AG08395 (cell line): ENCODE results near the gene ADAP2.
"Not testable (repeated sequence)": the region's sequence is repeated elsewhere in the genome, so short reads cannot be mapped to it uniquely, and the experiment has no call there.

ENCODE experiments used
- DNase-seq: peaks from one replicate; pipeline ENCODE4 v3.0.0; 2012; ENCODE audit warnings: mixed read lengths, low spot score

Gene ADAP2

DNA sequence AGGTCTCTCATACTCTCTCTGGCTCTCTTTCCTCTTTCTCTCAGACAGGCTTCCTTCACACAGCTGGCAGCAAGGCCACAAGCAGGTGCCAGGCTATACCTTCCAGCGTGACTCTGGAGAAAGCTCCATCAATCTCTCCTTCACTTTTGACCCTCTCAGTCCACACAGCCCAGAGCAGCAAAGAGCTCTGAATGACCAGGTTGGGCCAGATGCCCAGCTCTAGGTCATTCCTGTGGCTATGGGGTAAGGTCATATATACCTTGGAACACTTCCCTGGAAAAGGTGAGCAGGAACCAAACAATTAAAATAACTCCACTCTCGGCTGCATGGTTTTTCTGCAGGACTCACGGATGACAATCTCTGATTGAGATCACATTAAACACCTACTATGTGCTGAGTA is 8.8 kb downstream of the ADAP2 start:
- no peak for DNase-seq

DNA sequence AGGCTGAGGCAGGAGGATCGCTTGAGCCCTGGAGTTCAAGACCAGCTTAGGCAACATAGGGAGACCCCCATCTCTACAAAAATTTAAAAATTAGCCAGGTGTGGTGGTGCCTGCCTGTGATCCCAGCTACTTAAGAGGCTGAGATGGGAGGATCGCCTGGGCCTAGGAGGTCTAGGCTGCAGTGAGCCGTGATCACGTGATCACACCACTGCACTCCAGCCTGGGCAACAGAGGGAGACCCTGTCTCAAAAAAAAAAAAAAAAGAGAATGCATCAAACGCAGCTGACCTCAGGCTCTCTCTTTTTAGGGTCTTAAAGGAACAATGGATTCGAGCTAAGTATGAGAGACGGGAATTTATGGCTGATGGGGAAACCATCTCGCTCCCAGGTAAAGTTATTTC is 9.8 kb downstream of the ADAP2 start:
- not testable (repeated sequence) for DNase-seq

DNA sequence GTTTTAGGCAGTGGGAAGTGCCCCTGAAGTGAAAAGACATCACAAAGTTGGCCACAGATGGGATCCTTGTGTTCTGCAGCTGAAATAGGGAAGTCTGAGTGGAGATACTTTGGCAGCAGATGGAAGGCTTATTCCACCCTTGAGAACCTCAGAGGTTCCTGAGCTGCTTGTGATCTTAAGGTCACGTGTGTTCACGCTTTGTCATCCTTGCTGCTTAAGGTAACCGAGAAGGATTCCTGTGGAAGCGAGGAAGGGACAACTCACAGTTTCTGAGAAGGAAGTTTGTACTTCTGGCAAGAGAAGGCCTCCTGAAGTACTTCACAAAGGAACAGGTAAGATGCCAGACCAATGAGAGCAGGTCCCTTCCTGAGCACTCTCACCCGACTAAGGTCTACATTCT is 12.2 kb downstream of the ADAP2 start:
- DNase-seq, result no peak

DNA sequence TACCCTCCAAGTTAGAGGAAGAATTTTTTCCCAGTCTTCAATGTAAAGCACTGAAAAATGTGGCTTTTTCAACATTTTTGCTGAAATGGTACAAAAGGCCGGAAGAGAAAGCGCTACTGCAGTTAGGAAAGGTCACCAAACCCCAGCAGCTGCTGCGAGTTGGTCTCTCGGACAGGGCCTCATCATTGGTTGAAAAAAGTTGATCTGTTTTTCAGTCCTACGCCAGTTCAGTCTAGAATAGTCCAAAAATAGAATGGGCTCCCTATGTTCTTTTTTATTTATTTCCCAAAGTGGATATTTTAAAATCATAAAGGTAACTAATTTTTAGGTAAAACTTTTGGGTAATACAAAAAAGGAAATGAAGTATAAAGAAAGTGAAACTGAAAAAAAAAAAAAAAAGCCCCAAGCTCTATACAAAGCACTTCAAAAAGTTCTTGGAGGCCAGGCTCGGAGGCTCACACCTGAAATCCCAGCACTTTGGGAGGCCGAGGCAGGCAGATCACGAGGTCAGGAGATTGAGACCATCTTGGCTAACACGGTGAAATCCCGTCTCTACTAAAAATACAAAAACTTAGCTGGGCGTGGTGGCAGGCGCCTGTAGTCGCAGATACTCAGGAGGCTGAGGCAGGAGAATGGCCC is 17.4 kb downstream of the ADAP2 start:
- DNase-seq, result no peak

DNA sequence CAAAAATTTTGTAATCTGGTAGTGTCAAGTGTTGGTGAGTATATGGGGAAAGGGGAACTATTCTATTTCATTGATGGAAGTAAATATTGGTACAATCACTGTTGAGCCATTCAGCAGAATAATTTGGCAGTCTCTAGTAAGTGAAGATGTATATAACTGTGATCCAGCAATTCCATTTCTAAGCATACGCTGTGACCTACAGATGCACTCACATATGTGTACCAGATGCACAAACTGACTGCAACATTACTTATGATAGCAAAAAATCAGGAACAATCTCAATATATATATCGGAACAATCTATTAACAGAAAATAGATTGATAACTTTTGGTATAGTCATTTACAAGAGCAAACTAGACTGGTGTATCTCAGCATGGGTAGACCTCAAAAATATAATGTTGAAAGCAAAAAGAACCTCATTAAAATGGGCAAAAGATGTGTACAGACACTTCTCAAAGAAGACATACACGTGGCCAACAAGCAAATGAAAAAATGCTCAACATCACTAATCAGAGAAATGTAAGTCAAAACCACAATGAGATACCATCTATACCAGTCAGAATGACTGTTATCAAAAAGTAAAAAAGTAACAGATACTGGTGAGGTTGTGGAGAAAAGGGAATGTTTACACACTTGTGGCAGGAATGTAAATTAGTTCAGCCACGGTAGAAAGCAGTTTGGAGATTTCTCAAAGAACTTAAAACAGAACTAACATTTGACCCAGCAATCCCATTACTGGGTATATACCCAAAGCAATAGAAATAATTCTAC is 20.7 kb downstream of the ADAP2 start:
- no peak for DNase-seq

DNA sequence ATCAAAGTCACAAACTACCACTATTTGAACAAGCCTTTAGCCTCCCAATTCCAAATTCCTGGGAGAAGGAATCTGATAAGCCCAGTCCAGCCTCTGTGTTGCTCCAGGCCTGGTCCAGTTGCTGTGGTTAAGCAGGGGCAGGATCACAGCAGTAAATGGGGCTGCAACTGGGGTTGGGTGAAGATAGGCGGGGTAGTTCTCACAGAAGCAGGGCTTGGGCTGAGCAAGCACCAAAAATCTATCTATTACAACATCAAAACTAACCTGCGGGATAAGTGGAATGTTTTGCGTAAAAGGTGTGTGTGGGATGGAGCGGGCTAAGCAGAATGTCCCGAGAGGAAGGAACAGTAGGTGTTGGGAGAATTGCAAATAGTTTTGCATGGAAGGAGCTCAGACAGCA is 26.1 kb downstream of the ADAP2 start:
- DNase-seq, result no peak

DNA sequence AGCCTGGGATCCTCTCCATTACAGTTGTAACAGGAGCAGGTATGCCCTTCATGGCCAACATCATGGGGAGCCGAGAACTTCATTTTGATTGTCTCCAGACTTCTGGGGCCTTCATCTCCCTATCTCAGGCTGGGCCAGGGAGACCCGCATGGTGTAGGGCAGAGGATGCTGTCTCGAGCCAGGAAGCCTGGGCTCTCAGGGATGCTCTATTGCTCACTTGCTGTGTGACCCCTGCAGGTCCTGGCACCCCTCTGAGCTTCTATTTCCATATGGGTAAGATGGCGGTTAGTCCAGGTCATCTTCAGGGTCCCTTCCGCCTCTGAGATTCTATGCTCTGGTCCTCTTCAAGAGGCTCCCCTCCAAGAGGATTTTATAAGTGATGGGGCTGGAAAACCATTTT is 28.4 kb downstream of the ADAP2 start:
- no peak for DNase-seq

DNA sequence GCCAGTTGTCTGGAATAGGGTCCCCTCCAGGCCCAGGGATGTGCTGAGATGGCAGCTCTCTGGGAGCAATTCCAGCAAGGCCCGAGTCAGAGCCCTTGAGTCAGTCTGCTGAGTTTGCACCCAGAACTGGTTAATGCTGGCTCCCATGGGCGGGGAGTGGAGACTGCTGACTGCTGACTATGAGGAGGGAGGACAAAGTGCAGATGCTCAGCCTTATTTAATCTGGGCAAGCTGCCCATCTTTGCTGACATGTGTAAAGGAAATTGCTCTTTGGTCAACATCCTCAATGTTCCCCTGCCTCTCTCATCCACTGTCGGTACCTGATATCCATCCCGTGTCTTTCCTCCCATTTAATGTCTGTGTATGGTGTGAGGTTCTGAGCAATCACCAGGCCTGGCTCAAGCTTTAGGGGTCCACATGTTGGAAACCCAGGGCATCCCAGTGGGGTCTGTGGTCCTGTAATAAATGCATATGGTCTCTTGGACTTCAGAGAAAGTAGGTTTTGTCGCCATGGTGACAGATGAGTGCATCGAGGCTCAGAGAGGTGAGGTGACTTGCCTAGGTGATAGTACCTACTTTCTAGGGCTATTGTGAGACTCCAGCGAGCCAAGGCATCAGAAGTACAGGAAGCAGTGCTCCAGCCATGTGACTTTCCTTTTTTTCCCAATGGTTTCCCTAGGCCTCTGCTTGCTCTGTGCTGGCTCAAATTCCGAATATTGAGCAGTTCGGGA is 29.1 kb downstream of the ADAP2 start:
- peak; percentile 81 for DNase-seq

DNA sequence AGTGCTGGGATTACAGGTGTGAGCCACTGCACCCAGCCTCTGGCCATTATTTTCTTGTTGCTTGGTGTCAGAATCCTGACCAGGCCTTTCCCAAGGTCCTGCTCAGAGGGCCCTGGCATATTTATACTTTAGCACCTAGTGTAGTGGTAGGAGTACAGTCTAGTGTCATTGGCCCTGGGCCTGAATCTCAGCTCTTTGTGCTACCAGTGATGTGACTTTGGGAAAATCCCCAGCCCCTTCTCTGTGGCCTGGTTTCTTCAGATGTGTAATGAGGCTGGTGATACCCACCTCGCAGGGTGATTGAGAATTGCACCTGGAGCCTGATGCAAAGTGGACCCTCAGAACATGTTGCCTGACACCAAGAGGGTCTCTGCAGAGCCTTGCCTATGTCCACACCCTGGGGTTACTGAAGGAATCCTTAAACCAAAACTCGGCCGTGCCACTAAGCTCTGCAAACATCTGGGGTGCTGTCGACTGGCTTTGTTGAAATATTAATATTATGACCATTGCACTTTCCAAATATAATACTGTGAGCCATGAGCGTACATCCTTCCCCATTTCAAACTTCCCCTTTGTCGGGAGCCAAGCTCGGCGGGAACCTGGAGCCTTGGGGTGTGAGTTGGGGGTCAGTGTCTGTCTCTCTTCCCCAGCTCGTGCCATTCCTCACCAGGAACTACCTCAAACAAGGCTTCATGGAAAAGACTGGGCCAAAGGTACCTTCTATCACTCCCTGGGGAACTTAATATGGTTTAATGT is 31.1 kb downstream of the ADAP2 start:
- no peak for DNase-seq

DNA sequence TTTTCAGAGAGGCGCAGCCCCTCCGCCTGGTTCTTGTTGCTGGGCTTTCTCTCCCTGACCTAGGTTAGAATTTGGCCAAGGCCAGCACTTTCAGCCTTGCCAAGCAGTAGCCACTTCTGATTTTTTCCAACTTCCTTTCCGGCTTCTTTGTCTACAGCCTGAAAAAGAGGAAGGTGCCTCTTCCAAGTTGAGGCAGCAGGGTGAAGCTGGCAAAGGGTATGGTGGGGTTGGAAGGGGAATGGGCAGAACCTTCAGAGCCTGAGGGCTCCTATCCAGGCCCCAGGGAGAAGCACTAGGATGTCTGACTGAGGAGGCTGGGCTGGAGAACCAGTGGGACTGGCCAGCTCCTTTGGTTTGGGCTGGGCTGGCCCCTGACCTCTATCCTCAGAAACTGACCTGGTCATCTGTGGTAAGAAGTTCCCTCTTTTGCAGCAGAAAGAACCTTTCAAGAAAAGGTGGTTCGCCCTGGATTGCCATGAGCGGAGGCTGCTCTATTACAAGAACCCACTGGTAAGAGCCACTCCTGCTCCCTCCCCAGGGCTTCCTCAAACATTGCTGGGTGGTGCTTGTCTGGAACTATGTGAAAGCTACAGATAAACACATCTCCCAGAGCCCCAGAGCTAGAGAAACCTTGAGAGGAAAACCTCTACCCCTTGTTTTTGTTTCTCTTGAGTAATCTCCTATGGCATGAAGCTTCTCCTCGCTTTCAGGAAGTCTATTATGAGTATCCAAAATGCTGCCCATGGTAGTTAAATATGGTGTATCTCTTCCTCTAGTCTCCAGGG is 32.5 kb downstream of the ADAP2 start:
- no peak for DNase-seq

DNA sequence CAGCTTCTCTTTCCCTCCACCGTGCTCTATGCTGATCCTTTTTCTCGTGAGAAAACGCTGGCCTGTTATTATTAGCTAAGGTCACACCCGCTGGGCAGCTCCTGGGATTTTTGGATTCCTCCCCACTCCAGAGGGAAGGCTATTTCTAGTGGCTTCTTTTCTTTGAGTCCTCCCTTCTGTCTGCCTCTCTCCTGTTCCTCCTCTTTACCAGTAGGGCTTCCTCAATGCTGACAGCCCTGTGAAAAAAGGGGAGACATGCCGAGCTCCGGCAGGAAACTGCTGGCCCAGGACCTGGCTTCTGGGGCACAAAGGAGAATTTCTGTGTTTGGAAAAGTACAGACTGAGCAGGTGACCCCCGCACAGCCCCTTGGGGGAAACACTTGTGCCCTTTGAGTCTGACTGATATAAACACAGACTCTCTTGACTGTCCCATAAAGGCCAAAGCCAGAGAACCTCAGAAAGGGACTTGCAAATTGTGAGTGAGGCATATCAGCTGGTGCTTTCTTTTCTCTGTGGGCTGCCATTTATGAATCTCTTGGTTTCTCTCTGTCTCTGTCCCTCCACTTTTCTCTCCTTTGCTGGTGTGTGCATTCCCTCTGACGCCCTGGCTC is 35.1 kb downstream of the ADAP2 start:
- no peak for DNase-seq

DNA sequence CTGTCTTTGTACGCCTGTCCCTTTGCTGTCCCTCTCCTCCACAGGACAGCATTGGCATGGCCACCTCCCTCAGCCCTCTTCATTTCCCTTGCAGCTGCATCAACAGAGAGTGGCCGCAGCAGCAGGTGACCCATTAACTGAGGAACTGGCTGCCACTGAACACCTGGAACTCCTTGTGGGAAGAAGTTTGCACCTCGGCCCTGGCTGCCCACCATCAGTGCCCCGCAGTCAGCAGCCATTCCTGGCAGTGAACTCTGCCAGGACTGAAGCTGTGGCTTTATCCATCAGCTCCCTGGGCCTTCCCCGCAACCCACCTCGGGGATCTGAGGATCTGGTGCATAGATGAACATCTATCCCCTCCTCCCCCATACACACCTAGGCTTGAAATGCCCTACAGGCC is 36.0 kb downstream of the ADAP2 start:
- no peak for DNase-seq

DNA sequence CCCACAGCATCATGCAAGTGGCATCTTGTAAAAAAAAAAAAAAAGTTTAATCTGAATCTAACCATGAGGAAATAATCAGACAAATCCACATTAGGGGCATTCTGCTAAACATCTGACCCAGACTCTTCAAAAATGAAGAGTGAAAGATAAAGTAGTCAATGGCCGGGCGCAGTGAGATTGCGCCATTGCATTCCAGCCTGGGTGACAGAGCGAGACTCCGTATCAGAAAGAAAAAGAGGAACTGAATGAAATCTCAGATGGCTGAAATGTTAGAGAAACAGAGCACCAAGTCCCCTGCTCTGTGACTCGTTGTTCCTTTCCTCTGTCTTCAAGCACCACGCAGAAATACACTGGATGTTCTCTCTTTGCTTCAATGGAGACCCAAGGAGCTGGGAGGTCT is 36.4 kb downstream of the ADAP2 start:
- no peak for DNase-seq

DNA sequence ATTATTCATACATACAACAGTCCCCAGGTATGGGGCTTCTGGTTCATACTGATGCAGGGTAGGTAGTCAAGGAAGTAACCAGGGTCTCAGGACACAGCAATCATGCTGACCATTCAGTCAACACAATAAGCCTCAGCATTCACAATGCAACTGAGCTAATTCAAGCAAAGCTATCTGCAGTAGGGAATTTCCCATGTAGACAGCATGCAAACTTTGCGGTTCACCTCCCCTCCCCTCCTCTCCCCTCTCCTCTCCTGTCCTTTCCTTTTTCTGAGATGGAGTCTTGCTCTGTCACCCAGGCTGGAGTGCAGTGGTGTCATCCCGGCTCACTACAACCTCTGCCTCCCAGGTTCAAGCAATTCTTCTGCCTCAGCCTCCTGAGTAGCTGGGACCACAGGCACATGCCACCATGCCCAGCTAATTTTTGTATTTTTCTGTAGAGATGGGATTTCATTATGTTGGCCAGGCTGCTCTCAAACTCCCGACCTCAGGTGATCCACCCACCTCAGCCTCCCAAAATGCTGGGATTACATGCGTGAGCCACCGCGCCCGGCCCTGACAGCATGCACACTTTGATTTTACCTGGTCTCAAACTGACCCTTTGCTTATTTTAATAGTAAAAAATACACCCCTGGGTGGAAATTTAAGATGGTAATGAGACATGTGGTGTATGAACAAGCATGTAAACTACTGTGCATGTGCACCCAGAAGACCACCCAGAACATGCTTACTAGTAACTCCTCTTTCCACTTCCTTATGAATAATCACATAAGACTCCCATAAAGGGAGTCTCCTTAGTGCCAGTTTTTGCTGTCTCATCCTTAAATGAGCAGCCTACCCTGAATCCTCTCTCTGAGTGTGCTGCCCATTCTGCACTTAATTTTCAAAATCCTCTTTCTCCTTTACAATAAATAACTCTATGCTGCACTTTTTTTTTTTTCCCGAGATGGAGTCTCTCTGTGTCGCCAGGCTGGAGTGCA is 39.8 kb downstream of the ADAP2 start:
- DNase-seq, result no peak

DNA sequence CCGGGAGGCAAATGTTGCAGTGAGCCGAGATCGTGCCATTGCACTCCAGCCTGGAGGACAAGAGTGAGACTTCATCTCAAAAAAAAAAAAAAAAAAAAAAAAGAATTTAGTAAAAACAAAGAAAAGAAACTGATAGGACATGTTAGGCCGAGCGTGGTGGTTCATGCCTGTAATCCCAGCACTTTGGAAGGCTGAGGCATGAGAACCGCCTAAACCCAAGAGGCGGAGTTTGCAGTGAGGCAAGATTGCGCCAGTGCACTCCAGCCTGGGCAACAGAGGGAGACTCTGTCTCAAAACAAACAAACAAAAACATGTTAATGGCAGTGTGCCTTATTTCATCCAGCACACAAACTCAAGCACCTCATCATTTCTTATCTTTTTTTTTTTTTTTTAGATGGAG is 42.6 kb downstream of the ADAP2 start:
- DNase-seq, result not testable (repeated sequence)

DNA sequence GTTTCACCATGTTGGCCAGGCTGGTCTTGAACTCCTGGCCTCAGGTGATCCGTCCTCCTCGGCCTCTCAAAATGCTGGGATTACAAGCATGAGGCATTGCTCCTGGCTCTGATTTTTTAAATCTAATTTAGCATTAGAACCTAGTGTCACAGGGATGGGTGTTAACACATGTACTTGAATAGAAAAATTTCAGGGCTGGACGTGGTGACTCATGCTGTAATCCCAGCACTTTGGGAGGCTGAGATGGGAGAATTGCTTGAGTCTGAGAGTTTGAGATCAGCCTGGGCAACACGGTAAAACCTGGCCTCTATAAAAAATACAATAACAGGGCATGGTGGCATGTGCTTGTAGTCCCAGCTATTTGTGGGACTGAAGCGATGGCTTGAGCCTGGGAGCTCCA is 43.1 kb downstream of the ADAP2 start:
- no peak for DNase-seq

DNA sequence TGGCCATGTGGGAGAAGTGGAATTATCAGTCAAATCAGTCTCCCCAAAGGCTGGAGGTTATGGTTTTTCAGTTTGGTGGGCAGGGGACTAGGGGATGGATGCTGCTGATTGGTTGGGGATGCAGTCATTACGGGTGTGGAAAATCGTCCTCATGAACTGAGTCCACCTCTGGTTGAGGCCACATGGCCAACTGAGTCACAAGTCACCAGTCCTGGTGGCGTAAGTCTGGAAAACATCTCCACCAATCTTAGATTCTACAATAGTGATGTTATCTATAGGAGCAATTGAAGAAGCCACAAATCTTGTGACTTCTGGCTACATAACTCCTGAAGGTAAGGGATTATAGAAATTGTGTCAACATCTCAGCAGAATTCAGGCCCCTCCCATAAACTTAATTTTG is 43.9 kb downstream of the ADAP2 start:
- DNase-seq, result no peak

DNA sequence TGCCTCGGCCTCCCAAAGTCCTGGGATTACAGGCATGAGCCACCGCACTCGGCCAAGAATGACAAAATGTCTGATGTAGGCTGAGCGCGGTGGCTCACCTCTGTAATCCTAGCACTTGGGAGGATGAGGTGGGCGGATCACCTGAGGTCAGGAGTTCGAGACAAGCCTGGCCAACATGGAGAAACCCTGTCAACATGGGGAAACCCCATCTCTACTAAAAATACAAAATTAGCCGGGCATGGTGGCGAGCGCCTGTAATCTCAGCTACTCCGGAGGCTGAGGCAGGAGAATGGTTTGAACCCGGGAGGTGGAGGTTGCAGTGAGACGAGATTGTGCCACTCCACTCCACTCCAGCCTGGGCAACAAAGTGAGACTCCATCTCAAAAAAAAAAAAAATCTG is 46.2 kb downstream of the ADAP2 start:
- not testable (repeated sequence) for DNase-seq

DNA sequence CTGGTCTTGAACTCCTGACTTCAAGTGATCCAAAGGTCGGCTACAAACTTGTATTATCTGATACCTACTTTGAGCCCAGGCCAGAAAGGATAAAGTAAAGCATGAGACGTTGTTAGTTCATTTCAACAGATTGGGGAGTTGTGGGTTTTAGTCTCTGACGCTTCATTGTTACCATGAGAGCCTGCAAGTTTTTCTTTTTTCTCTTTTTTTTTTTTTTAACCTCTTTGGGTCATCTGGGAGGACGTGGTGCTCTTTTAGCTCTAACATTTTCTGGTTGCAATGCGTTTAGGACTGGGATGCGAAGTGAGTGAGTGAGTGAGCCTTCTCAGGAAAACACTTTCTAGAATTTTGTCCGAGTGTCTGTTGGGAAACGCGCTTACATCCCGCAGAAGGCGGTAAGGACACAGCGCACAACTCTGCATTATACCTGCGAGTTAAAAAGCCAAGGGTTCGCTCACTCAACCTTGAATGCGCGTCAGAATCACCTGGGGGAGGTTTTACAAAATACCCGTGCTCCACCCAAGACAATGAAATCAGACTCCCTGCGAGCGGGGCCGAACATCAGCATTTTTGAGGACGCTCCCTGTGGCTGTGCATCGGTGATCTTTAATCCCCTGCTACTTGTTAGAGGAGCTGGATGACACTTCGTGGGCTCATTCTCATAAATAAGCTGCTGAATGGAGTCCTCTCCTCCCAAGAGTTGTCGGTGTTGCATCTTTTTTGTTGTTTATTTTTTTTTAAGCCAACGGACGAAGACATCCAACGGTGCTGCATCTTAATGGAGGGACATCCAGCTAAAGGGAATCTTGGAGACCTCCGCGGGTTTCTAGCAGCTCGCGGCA is 48.5 kb downstream of the ADAP2 start:
- peak; percentile 14 for DNase-seq
